HuH-7.5 (cell line): Measurements from ENCODE around the gene SLC18A3.

Experiments
- DNase-seq: peaks from one replicate; pipeline ENCODE4 v3.0.0; 2011; ENCODE audit warnings: low spot score

Gene SLC18A3

GRCh38 chr10:49651039-49651835 is 41.1 kb downstream of the SLC18A3 start:
- no peak for DNase-seq

GRCh38 chr10:49651917-49652316 is 41.8 kb downstream of the SLC18A3 start:
- DNase-seq, result no peak

- no peak for DNase-seq
Measured at GRCh38 chr10:49652421-49653272, 42.5 kb downstream of the SLC18A3 start.

- no peak for DNase-seq
Measured at GRCh38 chr10:49653273-49653929, 43.3 kb downstream of the SLC18A3 start.

- DNase-seq, result no peak
Measured at GRCh38 chr10:49654036-49654693, 44.1 kb downstream of the SLC18A3 start.

GRCh38 chr10:49655099-49655498 is 45.0 kb downstream of the SLC18A3 start:
- DNase-seq, result no peak

GRCh38 chr10:49656845-49657493 is 46.9 kb downstream of the SLC18A3 start:
- DNase-seq, result no peak

GRCh38 chr10:49657606-49658005 is 47.5 kb downstream of the SLC18A3 start:
- no peak for DNase-seq

- DNase-seq, result no peak
Measured at GRCh38 chr10:49661140-49661856, 51.2 kb downstream of the SLC18A3 start.
